HEK293T (cell line): ENCODE results near the gene ZNF662.

ENCODE experiments used
- ELF4 ChIP-seq: fragments of 450-650 bp; IDR thresholded peaks from 2 replicates; pipeline ENCODE4 v1.6.1; 2017; ENCODE audit warnings: antibody characterized with exemption
- FOXK2 ChIP-seq: fragments of 450-650 bp; IDR thresholded peaks from 2 replicates; pipeline ENCODE4 v1.6.1; 2016; ENCODE audit warnings: mild to moderate bottlenecking
- FOXM1 ChIP-seq: fragments of 450-650 bp; IDR thresholded peaks from 2 replicates; pipeline ENCODE4 v1.6.1; 2017; ENCODE audit warnings: mild to moderate bottlenecking, borderline replicate concordance
- HDGF ChIP-seq: fragments of 450-650 bp; IDR thresholded peaks from 2 replicates; pipeline ENCODE4 v1.6.1; 2017; ENCODE audit warnings: antibody characterized with exemption, borderline replicate concordance
- LEF1 ChIP-seq: fragments of 450-650 bp; IDR thresholded peaks from 2 replicates; pipeline ENCODE4 v1.6.1; 2017; ENCODE audit warnings: mild to moderate bottlenecking, borderline replicate concordance
- SP1 ChIP-seq: fragments of 450-650 bp; IDR thresholded peaks from 2 replicates; pipeline ENCODE4 v1.6.1; 2017
- SUZ12 ChIP-seq: fragments of 450-650 bp; IDR thresholded peaks from 2 replicates; pipeline ENCODE4 v1.6.1; 2016; ENCODE audit warnings: mild to moderate bottlenecking
- TARDBP ChIP-seq: fragments of 450-650 bp; IDR thresholded peaks from 2 replicates; pipeline ENCODE4 v1.6.1; 2016

DNA sequence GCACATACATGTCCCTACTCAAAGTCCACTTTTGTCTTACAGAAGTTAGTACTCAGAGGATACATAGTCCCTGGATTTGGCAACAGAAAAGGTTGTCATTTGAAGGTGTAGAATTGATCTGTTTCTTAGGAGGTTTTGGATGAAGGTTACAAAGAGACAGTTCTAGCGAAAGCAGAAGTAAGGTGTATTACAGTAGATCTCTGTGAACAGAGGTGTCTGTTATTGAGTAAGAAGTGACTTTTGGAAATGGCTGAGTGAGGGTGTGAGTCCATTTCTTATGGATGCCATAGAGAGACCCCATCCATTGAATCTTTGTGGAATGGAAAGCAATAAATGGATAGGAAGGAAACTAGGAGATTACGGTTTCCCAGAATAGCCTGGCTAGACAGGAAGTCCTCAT, 5.6 kb downstream of the ZNF662 start:
- TF ChIP-seq FOXM1 (no peak), HDGF (no peak), FOXK2 (no peak), LEF1 (no peak), SP1 (no peak), TARDBP (no peak), SUZ12 (no peak), ELF4 (no peak)
